ENCODE measurements around the gene RIN3. TPM values are rescaled to one million over a fixed set of nuclear protein-coding genes. Genes with fewer than 3 reads are reported as not detected.

RIN3 gene
- total and polyA plus RNA-seq, 10 of the 15 experiments (the other 5 are each of a cell fraction or from before 2014, with no cell fraction given) = 0.91 to 23.3 (median 6.3) TPM

GRCh38 chr14:92513204-92513965, at the start of gene RIN3 (continued):
- TF ChIP-seq CREM (IDR thresholded peaks at IDR 0.05; ENCODE audit: low read depth) (no peak), KAT2A (conservative IDR thresholded peaks at IDR 0.05; ENCODE audit: control insufficient read depth, low read depth, low read length) (no peak), TCF3 (IDR thresholded peaks at IDR 0.05; ENCODE audit: borderline replicate concordance, insufficient read depth, low read depth, low read length) (no peak), IKZF1 (conservative IDR thresholded peaks at IDR 0.05) (peak; percentile 80), PAX5 (IDR thresholded peaks at IDR 0.05; ENCODE audit: borderline replicate concordance, low read depth, low read length) (no peak), MTA2 (IDR thresholded peaks at IDR 0.05; ENCODE audit: low read depth) (no peak), ZNF274 (IDR thresholded peaks at IDR 0.05; ENCODE audit: insufficient read depth, insufficient read length) (no peak), BACH1 (IDR thresholded peaks at IDR 0.05; ENCODE audit: borderline replicate concordance) (peak; percentile 77), SUPT20H (IDR thresholded peaks at IDR 0.05; ENCODE audit: borderline replicate concordance, control insufficient read depth, low read depth, low read length) (no peak), ATF2 (IDR thresholded peaks at IDR 0.05; ENCODE audit: low read length) (no peak), ATF3 (IDR thresholded peaks at IDR 0.05; ENCODE audit: borderline replicate concordance, extremely low read depth, low read depth, low read length) (no peak), SMAD5 (IDR thresholded peaks at IDR 0.05; ENCODE audit: low read depth) (no peak), MXI1 (IDR thresholded peaks at IDR 0.05; ENCODE audit: low read depth, low read length) (0 out of 2 replicates have a peak, but pooled peaks have one; percentile 16), RELB (IDR thresholded peaks at IDR 0.05; ENCODE audit: low read depth) (no peak), PKNOX1 (IDR thresholded peaks at IDR 0.05) (no peak), MYB (IDR thresholded peaks at IDR 0.05; ENCODE audit: borderline replicate concordance, low read depth, low read length) (no peak), ZZZ3 (IDR thresholded peaks at IDR 0.05; ENCODE audit: control insufficient read depth, insufficient read length, low read depth) (no peak), NFXL1 (IDR thresholded peaks at IDR 0.05; ENCODE audit: borderline replicate concordance) (no peak; the same call in 1 of the 2 replicates), ATF7 (IDR thresholded peaks at IDR 0.05; ENCODE audit: low read depth) (no peak), RUNX3 (IDR thresholded peaks at IDR 0.05; ENCODE audit: low read length) (no peak), NFYB (IDR thresholded peaks at IDR 0.05; ENCODE audit: insufficient read depth, low read depth, low read length) (no peak), POLR2A (IDR thresholded peaks at IDR 0.05; ENCODE audit: low read depth, low read length) (peak; percentile 69), CREB1 (IDR thresholded peaks at IDR 0.05; ENCODE audit: low read depth) (no peak), POLR2AphosphoS2 (IDR thresholded peaks at IDR 0.05; ENCODE audit: low read depth, low read length) (0 out of 2 replicates have a peak, but pooled peaks have one; percentile 27), SIX5 (IDR thresholded peaks at IDR 0.05; ENCODE audit: low read depth, low read length, severe bottlenecking) (no peak)
